ENCODE results near the gene IGFBP1. TPM values are rescaled to one million over a fixed set of nuclear protein-coding genes. Genes with fewer than 3 reads are reported as not detected.

IGFBP1 gene
- polyA plus RNA-seq, 2 of the 4 experiments (the other 2 are of a cell fraction): 4.4 to 8.4 TPM

DNA sequence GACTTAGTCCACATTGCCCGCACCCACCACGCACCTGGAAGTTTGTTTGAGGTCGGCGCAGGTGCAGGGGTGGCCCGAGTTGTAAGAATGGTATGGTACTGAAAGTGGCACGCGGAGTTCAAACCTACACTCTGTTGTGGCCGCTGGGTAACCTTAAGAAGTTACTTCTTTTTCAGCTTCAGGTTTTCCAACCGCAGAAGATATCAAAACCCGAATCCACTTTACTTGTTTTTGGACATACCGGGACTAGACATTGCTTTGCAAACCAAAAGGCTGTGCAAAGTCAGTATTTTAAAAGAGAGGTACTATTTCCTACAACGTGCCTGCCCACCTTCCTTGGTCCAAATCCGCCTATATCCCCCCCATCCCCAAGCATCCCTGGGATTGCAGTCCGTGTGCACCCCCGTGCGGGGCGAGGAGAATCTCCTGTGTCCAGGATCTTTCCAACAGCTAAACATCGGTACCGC is 31.7 kb downstream of the IGFBP1 start:
- 18% methylated on average over 19 of the region's 19 CpGs for WGBS (ENCODE audit: missing lambda C conversion rate)
- Histone ChIP-seq H3K4me3 (peak overlapping the region; percentile 66), H3K27ac (peak overlapping the region; percentile 78 to 92), H3K9me3 (no peaks in the 10 kb centered on the region), H3K4me1 (peaks cover 57% of the 10 kb centered on the region), H3K4me2 (peak overlapping the region; percentile 72)
- no peak for FAIRE-seq
- ChIA-PET POLR2A (interaction anchor here (1.3 kb wide), 1 partner anchor 219 kb away, joined by 4 read pairs; no protein-coding TSS in a partner anchor), CTCF (interaction anchor here (0.6 to 11.7 kb wide), 12 partner anchors 18 to 1345 kb away, joined by 3 to 285 read pairs (median 24); partner anchors contain the start of gene IGFBP1)
- no peak for DNase-seq (ENCODE audit: low read depth in 1 of 2, low spot score in 1 of 2)
- no peak for ATAC-seq
- TF ChIP-seq GATA3 (IDR thresholded peaks at IDR 0.05; ENCODE audit: borderline replicate concordance) (no peak), JUNB (IDR thresholded peaks at IDR 0.05) (no peak), FOXS1 (CRISPR knock-in tag; IDR thresholded peaks at IDR 0.05) (no peak), BHLHE40 (IDR thresholded peaks at IDR 0.05; ENCODE audit: low read depth, low read length) (no peak), TFCP2L1 (CRISPR knock-in tag; IDR thresholded peaks at IDR 0.05) (no peak)
- TF ChIP-seq, protein P1, sequence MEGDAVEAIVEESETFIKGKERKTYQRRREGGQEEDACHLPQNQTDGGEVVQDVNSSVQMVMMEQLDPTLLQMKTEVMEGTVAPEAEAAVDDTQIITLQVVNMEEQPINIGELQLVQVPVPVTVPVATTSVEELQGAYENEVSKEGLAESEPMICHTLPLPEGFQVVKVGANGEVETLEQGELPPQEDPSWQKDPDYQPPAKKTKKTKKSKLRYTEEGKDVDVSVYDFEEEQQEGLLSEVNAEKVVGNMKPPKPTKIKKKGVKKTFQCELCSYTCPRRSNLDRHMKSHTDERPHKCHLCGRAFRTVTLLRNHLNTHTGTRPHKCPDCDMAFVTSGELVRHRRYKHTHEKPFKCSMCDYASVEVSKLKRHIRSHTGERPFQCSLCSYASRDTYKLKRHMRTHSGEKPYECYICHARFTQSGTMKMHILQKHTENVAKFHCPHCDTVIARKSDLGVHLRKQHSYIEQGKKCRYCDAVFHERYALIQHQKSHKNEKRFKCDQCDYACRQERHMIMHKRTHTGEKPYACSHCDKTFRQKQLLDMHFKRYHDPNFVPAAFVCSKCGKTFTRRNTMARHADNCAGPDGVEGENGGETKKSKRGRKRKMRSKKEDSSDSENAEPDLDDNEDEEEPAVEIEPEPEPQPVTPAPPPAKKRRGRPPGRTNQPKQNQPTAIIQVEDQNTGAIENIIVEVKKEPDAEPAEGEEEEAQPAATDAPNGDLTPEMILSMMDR (IDR thresholded peaks at IDR 0.05): no peak; the same call in 2 of the 3 replicates
- TF ChIP-seq, protein P2, sequence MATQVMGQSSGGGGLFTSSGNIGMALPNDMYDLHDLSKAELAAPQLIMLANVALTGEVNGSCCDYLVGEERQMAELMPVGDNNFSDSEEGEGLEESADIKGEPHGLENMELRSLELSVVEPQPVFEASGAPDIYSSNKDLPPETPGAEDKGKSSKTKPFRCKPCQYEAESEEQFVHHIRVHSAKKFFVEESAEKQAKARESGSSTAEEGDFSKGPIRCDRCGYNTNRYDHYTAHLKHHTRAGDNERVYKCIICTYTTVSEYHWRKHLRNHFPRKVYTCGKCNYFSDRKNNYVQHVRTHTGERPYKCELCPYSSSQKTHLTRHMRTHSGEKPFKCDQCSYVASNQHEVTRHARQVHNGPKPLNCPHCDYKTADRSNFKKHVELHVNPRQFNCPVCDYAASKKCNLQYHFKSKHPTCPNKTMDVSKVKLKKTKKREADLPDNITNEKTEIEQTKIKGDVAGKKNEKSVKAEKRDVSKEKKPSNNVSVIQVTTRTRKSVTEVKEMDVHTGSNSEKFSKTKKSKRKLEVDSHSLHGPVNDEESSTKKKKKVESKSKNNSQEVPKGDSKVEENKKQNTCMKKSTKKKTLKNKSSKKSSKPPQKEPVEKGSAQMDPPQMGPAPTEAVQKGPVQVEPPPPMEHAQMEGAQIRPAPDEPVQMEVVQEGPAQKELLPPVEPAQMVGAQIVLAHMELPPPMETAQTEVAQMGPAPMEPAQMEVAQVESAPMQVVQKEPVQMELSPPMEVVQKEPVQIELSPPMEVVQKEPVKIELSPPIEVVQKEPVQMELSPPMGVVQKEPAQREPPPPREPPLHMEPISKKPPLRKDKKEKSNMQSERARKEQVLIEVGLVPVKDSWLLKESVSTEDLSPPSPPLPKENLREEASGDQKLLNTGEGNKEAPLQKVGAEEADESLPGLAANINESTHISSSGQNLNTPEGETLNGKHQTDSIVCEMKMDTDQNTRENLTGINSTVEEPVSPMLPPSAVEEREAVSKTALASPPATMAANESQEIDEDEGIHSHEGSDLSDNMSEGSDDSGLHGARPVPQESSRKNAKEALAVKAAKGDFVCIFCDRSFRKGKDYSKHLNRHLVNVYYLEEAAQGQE (IDR thresholded peaks at IDR 0.05): peak; percentile 10; the same call in 1 of the 2 replicates

DNA sequence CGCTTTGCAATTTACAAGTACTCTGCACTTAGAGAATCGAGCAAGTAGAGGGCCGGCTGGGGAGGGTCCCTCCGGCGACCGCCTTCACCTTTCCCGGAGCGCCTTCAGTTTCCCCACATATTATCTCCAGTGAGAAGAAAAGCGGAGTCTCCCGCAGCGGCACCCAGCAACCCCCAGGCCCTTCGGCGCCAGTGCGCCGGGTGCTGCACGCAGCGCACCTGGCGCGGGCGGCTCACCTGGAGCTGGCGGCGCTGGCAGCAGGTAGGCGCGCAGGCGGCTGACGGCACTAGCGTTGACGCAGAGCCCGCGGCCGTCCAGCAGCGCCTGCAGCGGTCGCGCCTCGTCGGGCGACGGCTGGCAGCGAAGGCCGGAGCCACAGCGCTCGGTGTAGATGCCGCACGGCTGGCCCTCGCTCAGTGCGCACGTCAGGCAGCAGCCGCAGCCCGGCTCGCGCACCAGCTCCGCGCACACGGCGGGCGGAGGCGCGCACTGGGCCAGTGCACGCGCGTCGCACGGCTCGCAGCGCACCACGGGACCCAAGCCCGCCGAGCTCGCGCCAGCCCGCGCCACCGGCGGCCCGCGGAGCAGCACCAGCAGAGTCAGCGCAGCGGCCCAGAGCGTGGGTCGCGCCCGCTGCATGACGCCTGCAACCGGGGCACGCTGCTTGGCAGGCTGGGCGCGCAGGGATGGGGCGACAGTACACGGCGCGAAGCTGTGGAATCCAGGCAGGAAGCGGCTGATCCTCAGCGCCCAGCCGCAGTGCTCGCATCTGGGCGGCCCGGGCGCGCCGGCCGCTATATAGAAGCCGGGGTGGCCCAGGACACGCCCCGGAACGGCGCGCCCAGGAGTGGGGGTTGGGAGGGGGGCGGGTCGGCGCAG is 32.5 kb downstream of the IGFBP1 start, which contains the start of gene IGFBP3:
TSS of gene IGFBP3 (minus strand) at position 771 of the 879 bp plus-strand sequence. CDS start at position 639, 132 bp downstream.
- ChIA-PET CTCF (interaction anchor here (0.6 to 11.7 kb wide), 40 partner anchors 9 to 1345 kb away, joined by 3 to 285 read pairs (median 6); partner anchors contain the start of gene IGFBP1), POLR2A (interaction anchor here (0.6 to 2.0 kb wide), 8 partner anchors 10 to 1180 kb away, joined by 3 to 9 read pairs (median 4); partner anchors contain the start of gene IGFBP1)
- H3K27ac ChIP-seq: peak within 1 kb of the TSS; percentile 78 to 92
- no peaks in the 10 kb centered on the region for H3K9me3 ChIP-seq
- peak within 1 kb of the TSS; percentile 72 for H3K4me2 ChIP-seq
- TF ChIP-seq, protein P3, sequence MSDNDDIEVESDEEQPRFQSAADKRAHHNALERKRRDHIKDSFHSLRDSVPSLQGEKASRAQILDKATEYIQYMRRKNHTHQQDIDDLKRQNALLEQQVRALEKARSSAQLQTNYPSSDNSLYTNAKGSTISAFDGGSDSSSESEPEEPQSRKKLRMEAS (IDR thresholded peaks at IDR 0.05): peak; percentile 53; the same call in 1 of the 2 replicates
- TF ChIP-seq SMC3 (IDR thresholded peaks at IDR 0.05) (0 out of 3 replicates have a peak, but pooled peaks have one; percentile 24), ESRRA (IDR thresholded peaks at IDR 0.05; ENCODE audit: borderline replicate concordance, low read length) (no peak), ZNF302 (CRISPR knock-in tag; IDR thresholded peaks at IDR 0.05) (no peak), POLR2A (IDR thresholded peaks at IDR 0.05; ENCODE audit: low read length) (peak; percentile 97), JUN (IDR thresholded peaks at IDR 0.05) (peak in 1 of 2 experiments; percentile 87; a peak in 3 of 5 replicates), EHF (CRISPR knock-in tag; IDR thresholded peaks at IDR 0.05) (no peak)
- TF ChIP-seq, protein P4, sequence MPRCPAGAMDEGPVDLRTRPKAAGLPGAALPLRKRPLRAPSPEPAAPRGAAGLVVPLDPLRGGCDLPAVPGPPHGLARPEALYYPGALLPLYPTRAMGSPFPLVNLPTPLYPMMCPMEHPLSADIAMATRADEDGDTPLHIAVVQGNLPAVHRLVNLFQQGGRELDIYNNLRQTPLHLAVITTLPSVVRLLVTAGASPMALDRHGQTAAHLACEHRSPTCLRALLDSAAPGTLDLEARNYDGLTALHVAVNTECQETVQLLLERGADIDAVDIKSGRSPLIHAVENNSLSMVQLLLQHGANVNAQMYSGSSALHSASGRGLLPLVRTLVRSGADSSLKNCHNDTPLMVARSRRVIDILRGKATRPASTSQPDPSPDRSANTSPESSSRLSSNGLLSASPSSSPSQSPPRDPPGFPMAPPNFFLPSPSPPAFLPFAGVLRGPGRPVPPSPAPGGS (IDR thresholded peaks at IDR 0.05): peak; percentile 56; the same call in 1 of the 3 replicates
- FAIRE-seq (no peak), ATAC-seq (peak; percentile 57 to 61), DNase-seq (ENCODE audit: low read depth in 1 of 2, low spot score in 1 of 2) (peak; percentile 41 to 60)
- WGBS (ENCODE audit: missing lambda C conversion rate): 7% methylated on average over 22 of the region's 111 CpGs
- H3K4me1 ChIP-seq: peaks cover 58% of the 10 kb centered on the region
- H3K4me3 ChIP-seq: peak within 1 kb of the TSS; percentile 66
